ENCODE results near the gene TRMO. TPM values are rescaled to one million over a fixed set of nuclear protein-coding genes. Genes with fewer than 3 reads are reported as not detected.
A peak's percentile ranks its signal among the peaks of the same experiment; 100 is the strongest.
"Not testable (repeated sequence)": the region's sequence is repeated elsewhere in the genome, so short reads cannot be mapped to it uniquely, and the experiment has no call there.

The TRMO gene
- total RNA-seq, 1 experiment from 2014 or later, result 15.8 TPM

DNA sequence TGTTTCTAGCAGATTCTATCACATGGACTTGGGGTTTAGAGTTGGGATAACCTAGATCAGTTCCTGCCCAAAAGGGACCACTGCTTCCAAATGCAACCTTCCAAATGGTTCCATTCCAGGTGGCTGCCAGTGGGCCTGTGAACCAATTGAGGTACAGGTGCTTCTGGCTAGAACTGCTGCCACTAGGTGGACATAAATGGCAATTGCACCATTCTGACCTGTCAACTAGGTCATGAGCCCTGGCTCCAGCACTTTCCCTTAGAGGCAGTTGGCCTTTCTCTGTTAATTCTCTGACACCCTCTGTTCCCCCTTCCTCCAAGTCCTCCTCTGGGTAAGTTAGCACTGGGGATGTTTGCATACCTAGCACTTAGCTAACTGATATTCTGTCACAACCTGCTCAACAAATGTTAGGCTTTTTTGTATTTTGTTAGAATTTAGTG is 32.3 kb upstream of the TRMO start:
- H3K27me3 ChIP-seq (ENCODE audit: insufficient read depth, low read depth), result peaks cover 10% of the 10 kb centered on the region
- no peaks in the 10 kb centered on the region for H4K20me1 ChIP-seq (ENCODE audit: insufficient read depth)
- BruUV-seq (replicated peaks), result no TSS peak
- peak; percentile 43 to 58 for DNase-seq
- H3K36me3 ChIP-seq (ENCODE audit: low read depth), result no peaks in the 10 kb centered on the region
- no peaks in the 10 kb centered on the region; the same call in 1 of the 2 replicates for H3F3A ChIP-seq (ENCODE audit: insufficient read depth, low read depth)
- TF ChIP-seq EZH2 (IDR thresholded peaks at IDR 0.05; ENCODE audit: low read depth), result no peak
- TF ChIP-seq, protein P1, sequence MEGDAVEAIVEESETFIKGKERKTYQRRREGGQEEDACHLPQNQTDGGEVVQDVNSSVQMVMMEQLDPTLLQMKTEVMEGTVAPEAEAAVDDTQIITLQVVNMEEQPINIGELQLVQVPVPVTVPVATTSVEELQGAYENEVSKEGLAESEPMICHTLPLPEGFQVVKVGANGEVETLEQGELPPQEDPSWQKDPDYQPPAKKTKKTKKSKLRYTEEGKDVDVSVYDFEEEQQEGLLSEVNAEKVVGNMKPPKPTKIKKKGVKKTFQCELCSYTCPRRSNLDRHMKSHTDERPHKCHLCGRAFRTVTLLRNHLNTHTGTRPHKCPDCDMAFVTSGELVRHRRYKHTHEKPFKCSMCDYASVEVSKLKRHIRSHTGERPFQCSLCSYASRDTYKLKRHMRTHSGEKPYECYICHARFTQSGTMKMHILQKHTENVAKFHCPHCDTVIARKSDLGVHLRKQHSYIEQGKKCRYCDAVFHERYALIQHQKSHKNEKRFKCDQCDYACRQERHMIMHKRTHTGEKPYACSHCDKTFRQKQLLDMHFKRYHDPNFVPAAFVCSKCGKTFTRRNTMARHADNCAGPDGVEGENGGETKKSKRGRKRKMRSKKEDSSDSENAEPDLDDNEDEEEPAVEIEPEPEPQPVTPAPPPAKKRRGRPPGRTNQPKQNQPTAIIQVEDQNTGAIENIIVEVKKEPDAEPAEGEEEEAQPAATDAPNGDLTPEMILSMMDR (conservative IDR thresholded peaks at IDR 0.05), result peak; percentile 73
- intact Hi-C loops (cut with micrococcal nuclease; ENCODE audit: unreplicated experiment), result no loop called here
- H2AFZ ChIP-seq, result no peak overlapping the region
- H3K79me2 ChIP-seq (ENCODE audit: low read depth), result no peaks in the 10 kb centered on the region
- H3K9me2 ChIP-seq (ENCODE audit: insufficient read depth), result no peaks in the 10 kb centered on the region
- POLR2A ChIA-PET (ENCODE audit: unreplicated experiment), result no interaction called here
- CTCF ChIA-PET, result no interaction called here
- no peaks in the 10 kb centered on the region; the same call in 1 of the 2 replicates for H3K9me3 ChIP-seq (ENCODE audit: insufficient read depth, low read depth)
- no peak overlapping the region for H3K4me2 ChIP-seq
- H3K4me3 ChIP-seq, result no peak overlapping the region
- H3K4me1 ChIP-seq (replicated peaks; ENCODE audit: insufficient read depth), result no peaks in the 10 kb centered on the region
- H3K27ac ChIP-seq, result no peak overlapping the region

DNA sequence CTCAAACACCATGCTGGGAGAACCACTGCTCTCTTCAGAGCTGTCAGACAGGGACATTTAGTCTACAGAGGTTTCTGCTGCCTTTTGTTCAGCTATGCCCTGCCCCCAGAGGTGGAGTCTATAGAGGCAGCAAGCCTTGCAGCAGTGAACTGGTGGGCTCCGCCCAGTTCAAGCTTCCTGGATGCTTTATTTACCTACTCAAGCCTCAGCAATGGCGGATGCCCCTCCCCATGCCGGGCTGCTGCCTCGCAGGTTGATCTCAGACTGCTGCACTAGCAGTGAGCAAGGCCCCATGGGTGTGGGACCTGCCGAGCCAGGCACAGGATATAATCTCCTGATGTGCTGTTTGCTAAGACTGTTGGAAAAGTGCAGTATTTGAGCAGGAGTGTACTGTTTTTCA is 28.6 kb upstream of the TRMO start:
- POLR2A ChIA-PET (ENCODE audit: unreplicated experiment); intact Hi-C loops (cut with micrococcal nuclease; ENCODE audit: unreplicated experiment); H3K27ac ChIP-seq; H3K9me3 ChIP-seq (ENCODE audit: insufficient read depth, low read depth); H3F3A ChIP-seq (ENCODE audit: insufficient read depth, low read depth); H3K36me3 ChIP-seq (ENCODE audit: low read depth); DNase-seq; H3K4me2 ChIP-seq; H3K4me1 ChIP-seq (replicated peaks; ENCODE audit: insufficient read depth); BruUV-seq (replicated peaks); H3K4me3 ChIP-seq; H4K20me1 ChIP-seq (ENCODE audit: insufficient read depth); H3K9me2 ChIP-seq (ENCODE audit: insufficient read depth); H3K79me2 ChIP-seq (ENCODE audit: low read depth); H2AFZ ChIP-seq: not testable (repeated sequence)
- peaks cover 26% of the 10 kb centered on the region for H3K27me3 ChIP-seq (ENCODE audit: insufficient read depth, low read depth)
- CTCF ChIA-PET, result interaction anchor here (0.6 kb wide), 1 partner anchor 74 kb away, joined by 4 read pairs; no protein-coding TSS in a partner anchor

DNA sequence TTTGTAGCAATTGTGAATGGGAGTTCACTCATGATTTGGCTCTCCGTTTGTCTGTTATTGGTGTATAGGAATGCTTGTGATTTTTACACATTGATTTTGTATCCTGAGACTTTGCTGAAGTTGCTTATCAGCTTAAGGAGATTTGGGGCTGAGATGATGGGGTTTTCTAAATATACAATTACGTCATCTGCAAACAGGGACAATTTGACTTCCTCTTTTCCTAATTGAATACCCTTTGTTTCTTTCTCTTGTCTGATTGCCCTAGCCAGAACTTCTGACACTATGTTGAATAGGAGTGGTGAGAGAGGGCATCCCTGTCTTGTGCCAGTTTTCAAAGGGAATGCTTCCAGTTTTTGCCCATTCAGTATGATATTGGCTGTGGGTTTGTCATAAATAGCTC is 24.8 kb upstream of the TRMO start:
- H3K4me1 ChIP-seq (replicated peaks; ENCODE audit: insufficient read depth); H3K9me3 ChIP-seq (ENCODE audit: insufficient read depth, low read depth); H3K79me2 ChIP-seq (ENCODE audit: low read depth); POLR2A ChIA-PET (ENCODE audit: unreplicated experiment); H2AFZ ChIP-seq; H3K27ac ChIP-seq; H3K4me2 ChIP-seq; CTCF ChIA-PET; H3K4me3 ChIP-seq; H3F3A ChIP-seq (ENCODE audit: insufficient read depth, low read depth); DNase-seq; H3K9me2 ChIP-seq (ENCODE audit: insufficient read depth); intact Hi-C loops (cut with micrococcal nuclease; ENCODE audit: unreplicated experiment); H4K20me1 ChIP-seq (ENCODE audit: insufficient read depth); H3K36me3 ChIP-seq (ENCODE audit: low read depth); BruUV-seq (replicated peaks): not testable (repeated sequence)
- peaks cover 48% of the 10 kb centered on the region for H3K27me3 ChIP-seq (ENCODE audit: insufficient read depth, low read depth)

DNA sequence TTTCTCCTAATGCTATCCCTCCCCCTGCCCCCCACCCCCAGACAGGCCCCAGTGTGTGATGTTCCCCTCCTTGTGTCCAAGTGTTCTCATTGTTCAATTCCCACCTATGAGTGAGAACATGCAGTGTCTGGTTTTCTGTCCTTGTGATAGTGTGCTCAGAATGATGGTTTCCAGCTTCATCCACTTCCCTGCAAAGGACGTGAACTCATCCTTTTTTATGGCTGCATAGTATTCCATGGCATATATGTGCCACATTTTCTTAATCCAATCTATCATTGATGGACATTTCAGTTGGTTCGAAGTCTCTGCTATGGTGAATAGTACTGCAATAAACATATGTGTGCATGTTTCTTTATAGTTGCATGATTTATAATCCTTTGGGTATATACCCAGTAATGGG is 23.2 kb upstream of the TRMO start:
- H3K4me1 ChIP-seq (replicated peaks; ENCODE audit: insufficient read depth); H3K9me3 ChIP-seq (ENCODE audit: insufficient read depth, low read depth); BruUV-seq (replicated peaks); H3K36me3 ChIP-seq (ENCODE audit: low read depth); H3K27ac ChIP-seq; intact Hi-C loops (cut with micrococcal nuclease; ENCODE audit: unreplicated experiment); DNase-seq; H2AFZ ChIP-seq; H3F3A ChIP-seq (ENCODE audit: insufficient read depth, low read depth); H3K4me2 ChIP-seq; H3K9me2 ChIP-seq (ENCODE audit: insufficient read depth); H3K4me3 ChIP-seq; H4K20me1 ChIP-seq (ENCODE audit: insufficient read depth); POLR2A ChIA-PET (ENCODE audit: unreplicated experiment); H3K79me2 ChIP-seq (ENCODE audit: low read depth): not testable (repeated sequence)
- H3K27me3 ChIP-seq (ENCODE audit: insufficient read depth, low read depth), result peaks cover 47% of the 10 kb centered on the region
- CTCF ChIA-PET, result interaction anchor here (0.6 kb wide), 1 partner anchor 284 kb away, joined by 6 read pairs; no protein-coding TSS in a partner anchor

All from PC-9 (cell line).